HEK293 (cell line): ENCODE data around the gene B4GALT7.

Source experiments
- CTCF ChIP-seq: fragments of 450-650 bp; formaldehyde crosslinking; IDR thresholded peaks from 2 replicates; pipeline ENCODE4 v1.5.1; 2016; ENCODE audit warnings: missing biosample characterization, missing genetic modification characterization
- TCF7L2 ChIP-seq: IDR thresholded peaks from 2 replicates; pipeline ENCODE4 v1.6.1; 2011; ENCODE audit warnings: low read depth, mild to moderate bottlenecking, inconsistent platforms, low read length, moderate library complexity, borderline replicate concordance
- YY1 ChIP-seq: fragments of 450-650 bp; formaldehyde crosslinking; IDR thresholded peaks from 2 replicates; pipeline ENCODE4 v1.5.1; 2018; ENCODE audit warnings: missing biosample characterization, missing genetic modification characterization
- ZBTB20 ChIP-seq: fragments of 450-650 bp; formaldehyde crosslinking; IDR thresholded peaks from 2 replicates; pipeline ENCODE4 v1.5.1; 2016; ENCODE audit warnings: missing biosample characterization, missing genetic modification characterization
- ZBTB8A ChIP-seq: fragments of 450-650 bp; formaldehyde crosslinking; IDR thresholded peaks from 2 replicates; pipeline ENCODE4 v1.5.1; 2016; ENCODE audit warnings: missing biosample characterization, missing genetic modification characterization
- ZNF146 ChIP-seq: fragments of 450-650 bp; formaldehyde crosslinking; IDR thresholded peaks from 2 replicates; pipeline ENCODE4 v1.5.1; 2016; ENCODE audit warnings: missing biosample characterization, missing genetic modification characterization
- ZNF175 ChIP-seq: fragments of 450-650 bp; formaldehyde crosslinking; IDR thresholded peaks from 2 replicates; pipeline ENCODE4 v1.5.1; 2016; ENCODE audit warnings: missing biosample characterization, missing genetic modification characterization
- ZNF214 ChIP-seq: fragments of 450-650 bp; formaldehyde crosslinking; IDR thresholded peaks from 2 replicates; pipeline ENCODE4 v1.5.1; 2017; ENCODE audit warnings: missing biosample characterization, mild to moderate bottlenecking, missing genetic modification characterization, borderline replicate concordance
- ZNF274 ChIP-seq, 2 experiments: fragments of 200-500 bp in 1 of 2; fragments of 450-650 bp in 1 of 2; sonication (Bioruptor generic) in 1 of 2; formaldehyde crosslinking in 1 of 2; IDR thresholded peaks; 2 replicates each; pipeline versions ENCODE4 v1.5.1 to v1.6.1; 2014 to 2016; ENCODE audit warnings: borderline replicate concordance in 1 of 2, inconsistent platforms in 1 of 2, low read length in 1 of 2, missing biosample characterization in 1 of 2, missing genetic modification characterization in 1 of 2
- ZNF335 ChIP-seq: fragments of 450-650 bp; formaldehyde crosslinking; conservative IDR thresholded peaks from 2 replicates; pipeline ENCODE4 v1.5.1; 2016; ENCODE audit warnings: missing biosample characterization, missing genetic modification characterization
- ZNF704 ChIP-seq: fragments of 450-650 bp; formaldehyde crosslinking; IDR thresholded peaks from 2 replicates; pipeline ENCODE4 v1.5.1; 2016; ENCODE audit warnings: missing biosample characterization, missing genetic modification characterization

GRCh38 chr5:177601126-177601525, 1.2 kb downstream of the B4GALT7 start:
- TF ChIP-seq YY1 (tag by site-specific recombination) (no peak), CTCF (no peak), ZNF146 (tag by site-specific recombination) (no peak), TCF7L2 (no peak), ZNF175 (tag by site-specific recombination) (no peak), ZNF274 (IDR thresholded peaks at IDR 0.05; ENCODE audit: low read length) (no peak), ZNF274 (tag by site-specific recombination; IDR thresholded peaks at IDR 0.05; ENCODE audit: borderline replicate concordance) (no peak), ZBTB20 (tag by site-specific recombination) (no peak), ZNF214 (no peak), ZNF335 (tag by site-specific recombination) (no peak), ZNF704 (tag by site-specific recombination) (no peak), ZBTB8A (no peak)
